NCI-H1436 treated with DMSO at 0.1 percent for 48 hours (cell line): ENCODE results near the gene MSX1.

Source experiments
- DNase-seq: peaks from one replicate; lab custom pipeline; 2025; lab: John Stamatoyannopoulos, UW

The MSX1 gene

DNA sequence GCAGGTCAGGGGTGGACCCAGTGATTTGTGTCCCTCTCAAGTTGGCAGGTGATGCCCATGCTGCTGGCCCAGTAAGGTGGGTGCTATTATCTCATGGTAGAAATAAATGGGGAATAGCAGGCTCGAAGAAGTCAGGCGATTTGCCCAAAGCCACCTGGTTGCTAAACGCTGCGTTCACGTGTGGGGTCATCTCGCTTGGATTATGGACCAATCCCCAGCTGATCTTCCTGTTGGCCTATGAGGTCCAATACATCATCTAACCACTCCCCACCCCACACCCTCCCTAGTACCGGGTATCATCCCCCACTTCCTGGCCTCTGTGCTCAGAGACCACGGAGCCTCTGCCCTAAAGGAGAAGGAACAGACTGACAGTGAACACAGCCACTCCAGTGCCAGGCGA lies 18.3 kb upstream of the MSX1 start:
- DNase-seq, result no peak

- DNase-seq, result no peak
Observed at GRCh38 chr4:4842476-4843441, 16.7 kb upstream of the MSX1 start.

GRCh38 chr4:4843635-4844291 lies 15.7 kb upstream of the MSX1 start:
- no peak for DNase-seq

- no peak for DNase-seq
Observed at GRCh38 chr4:4845027-4845426, 14.4 kb upstream of the MSX1 start.

DNA sequence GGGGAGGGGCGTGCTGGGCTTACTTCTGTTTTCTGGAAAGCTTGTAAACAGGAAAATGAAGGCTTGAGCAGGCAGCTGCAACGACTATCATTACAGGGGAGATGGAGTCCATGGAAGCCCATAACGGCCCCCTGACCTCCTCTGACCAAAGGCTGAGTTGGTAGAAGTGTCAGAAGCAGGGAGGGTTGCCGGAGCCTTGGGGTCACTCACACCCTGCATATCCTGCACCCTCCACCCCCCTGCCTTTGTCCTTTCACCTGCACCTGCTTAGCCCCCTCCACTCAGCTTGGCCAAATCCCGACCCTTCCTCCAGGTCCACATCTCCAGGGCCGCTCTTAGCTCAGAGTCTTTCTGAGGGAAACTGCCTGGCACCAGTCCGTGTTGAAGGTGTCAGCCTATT lies 12.5 kb upstream of the MSX1 start:
- no peak for DNase-seq

DNA sequence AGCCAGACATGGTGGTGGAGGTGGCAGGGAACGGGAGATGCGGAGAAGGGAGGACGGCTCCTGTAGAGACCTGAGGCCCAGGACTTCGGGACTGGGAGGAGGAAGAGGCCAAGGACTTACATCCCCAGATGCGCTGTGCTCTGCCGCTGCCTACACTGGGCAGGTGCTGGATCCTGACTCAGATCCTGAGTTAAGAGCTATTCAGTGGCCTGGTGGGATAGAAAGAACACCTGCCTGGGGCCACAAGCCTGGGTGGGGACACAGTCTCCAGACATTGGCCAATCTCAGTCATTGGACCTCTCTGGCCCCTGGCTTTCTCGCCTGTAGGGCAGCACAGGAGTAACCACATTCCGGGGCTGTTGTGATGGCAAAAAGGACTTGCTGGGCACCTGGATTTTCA lies 10.9 kb upstream of the MSX1 start:
- no peak for DNase-seq

DNA sequence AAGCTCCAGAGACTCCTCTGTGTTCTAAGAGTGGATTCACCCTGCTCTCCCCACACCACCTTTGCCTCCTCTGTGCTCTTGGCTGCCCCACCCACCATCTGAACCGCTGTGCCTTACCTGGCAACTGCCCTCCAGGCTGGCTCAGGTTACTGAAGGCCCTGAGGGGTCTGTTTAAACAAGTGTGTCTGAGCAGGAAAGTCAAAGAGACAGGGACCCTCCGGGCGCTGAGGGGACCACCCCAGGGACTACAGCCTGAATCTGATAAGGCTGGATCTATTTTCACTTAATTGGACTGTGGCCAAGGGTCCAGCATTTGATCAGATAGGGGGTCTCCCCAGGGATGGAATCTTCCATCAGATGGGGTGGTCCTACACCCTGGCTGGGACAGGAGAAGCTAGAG lies 10.4 kb upstream of the MSX1 start:
- DNase-seq, result no peak

GRCh38 chr4:4849524-4850193 lies 9.8 kb upstream of the MSX1 start:
- DNase-seq, result no peak

DNA sequence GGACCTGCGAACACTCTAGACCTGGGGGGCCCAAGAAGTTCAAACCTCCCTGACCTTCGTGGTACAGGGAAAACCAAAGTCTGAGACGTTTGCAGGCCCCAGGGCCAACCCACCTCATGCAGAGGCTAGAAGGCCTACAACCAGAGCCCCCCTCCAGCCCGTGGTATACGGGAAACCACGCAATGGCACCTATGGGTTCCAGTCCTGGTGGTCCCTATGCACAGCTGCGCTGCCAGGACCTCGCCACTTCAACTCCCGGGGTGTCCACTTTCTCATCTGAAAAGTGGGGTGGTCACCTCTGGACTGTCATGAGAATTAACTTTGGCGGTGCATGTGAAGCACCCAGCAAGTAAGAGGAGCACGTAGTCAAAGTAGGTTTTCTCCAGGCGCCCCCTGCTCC lies 8.4 kb upstream of the MSX1 start:
- DNase-seq, result no peak

GRCh38 chr4:4851906-4852305 lies 7.6 kb upstream of the MSX1 start:
- no peak for DNase-seq

GRCh38 chr4:4852591-4853362 lies 6.7 kb upstream of the MSX1 start:
- DNase-seq, result no peak

DNA sequence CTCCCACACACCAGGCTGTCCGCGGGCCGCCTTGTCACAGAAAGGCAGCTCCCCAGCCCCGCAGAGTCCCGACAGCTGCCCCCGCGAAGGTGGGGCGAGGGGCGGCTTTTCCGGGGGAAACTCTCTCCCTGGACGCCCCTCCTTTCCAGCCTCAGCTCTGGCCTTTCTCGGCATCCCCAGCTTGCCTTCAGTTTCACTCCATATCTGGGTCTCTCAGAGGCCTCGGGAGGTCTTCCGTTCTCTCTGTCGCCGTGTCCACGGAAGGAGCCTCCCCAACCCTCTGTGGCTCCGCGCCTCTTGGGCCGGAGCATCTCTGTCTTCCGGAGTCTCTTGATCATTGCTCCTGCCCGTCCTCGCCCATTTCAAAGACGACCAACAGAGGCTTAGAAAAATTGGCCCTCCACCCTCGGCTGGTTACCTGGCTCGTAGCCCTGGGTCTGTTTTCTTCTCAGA lies 6.1 kb upstream of the MSX1 start:
- DNase-seq, result no peak

DNA sequence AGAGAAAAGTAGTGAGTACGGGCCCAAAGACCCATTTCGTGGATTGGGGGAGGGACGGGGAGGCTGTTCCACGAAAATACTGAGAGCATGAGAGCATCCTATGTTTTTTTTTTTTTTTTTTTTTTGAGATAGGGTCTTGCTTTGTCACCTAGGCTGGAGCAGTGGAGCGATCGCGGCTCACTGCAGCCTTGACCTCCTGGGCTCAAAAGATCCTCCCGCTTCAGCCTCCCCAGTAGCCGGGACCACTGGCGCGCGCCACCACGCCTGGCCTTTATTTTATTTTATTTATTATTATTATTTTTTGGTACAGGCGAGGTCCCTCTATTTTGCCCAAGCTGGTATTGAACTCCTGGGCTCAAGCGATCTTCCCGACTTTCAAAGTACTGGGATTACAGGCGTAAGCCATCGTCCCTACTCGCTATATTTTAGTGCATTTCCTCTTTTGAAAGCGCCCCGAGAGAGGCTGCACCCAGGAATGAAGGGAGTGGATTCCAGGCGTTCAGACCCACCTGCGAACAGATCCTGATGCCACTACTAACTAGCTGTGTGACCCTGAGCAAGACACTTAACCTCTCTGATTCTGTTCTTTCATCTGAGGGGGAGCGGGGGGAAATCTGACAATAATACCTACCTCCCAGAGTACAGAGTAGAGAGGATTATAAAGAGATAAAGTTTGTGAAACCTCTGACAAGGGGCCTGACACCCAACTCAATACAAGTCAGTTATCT lies 5.4 kb upstream of the MSX1 start:
- no peak for DNase-seq

GRCh38 chr4:4854649-4855295 lies 4.7 kb upstream of the MSX1 start:
- DNase-seq, result no peak

DNA sequence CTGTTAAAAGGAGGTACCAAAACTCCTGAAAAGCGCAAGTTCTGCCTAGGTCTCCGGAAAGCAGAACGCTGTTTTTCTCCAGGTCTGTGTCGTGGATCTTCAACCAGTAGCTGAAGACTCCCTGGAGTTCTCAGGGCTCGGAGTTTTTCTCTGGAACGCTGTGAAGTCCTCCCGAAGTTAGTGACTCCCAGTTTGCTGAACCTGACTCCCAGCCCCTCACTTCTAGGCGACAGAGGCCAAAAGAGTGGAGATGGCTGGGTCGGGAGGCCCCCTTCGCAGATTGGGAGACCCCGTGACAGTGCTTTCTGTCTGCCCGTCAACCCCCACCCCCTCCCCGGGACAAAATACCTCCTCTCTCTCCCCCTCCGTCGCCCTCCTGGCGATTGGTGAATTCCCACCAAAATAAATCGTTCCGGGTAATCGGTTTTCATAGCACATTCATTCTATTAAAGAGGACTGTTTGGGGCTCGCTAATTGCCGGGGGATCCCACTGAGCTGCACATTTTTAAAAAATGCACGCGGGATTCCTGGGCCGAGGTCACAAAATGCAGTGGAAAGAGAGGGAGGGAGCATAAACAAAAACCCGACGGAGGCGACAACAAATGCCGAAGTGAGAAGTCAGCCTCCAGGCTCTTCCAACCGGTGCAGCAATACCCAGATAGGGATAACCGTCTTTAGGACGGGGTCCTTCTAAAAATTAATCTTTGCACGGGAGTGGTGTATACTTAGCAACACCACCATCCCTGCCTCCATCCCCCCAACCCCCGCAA lies 4.0 kb upstream of the MSX1 start:
- DNase-seq, result no peak

DNA sequence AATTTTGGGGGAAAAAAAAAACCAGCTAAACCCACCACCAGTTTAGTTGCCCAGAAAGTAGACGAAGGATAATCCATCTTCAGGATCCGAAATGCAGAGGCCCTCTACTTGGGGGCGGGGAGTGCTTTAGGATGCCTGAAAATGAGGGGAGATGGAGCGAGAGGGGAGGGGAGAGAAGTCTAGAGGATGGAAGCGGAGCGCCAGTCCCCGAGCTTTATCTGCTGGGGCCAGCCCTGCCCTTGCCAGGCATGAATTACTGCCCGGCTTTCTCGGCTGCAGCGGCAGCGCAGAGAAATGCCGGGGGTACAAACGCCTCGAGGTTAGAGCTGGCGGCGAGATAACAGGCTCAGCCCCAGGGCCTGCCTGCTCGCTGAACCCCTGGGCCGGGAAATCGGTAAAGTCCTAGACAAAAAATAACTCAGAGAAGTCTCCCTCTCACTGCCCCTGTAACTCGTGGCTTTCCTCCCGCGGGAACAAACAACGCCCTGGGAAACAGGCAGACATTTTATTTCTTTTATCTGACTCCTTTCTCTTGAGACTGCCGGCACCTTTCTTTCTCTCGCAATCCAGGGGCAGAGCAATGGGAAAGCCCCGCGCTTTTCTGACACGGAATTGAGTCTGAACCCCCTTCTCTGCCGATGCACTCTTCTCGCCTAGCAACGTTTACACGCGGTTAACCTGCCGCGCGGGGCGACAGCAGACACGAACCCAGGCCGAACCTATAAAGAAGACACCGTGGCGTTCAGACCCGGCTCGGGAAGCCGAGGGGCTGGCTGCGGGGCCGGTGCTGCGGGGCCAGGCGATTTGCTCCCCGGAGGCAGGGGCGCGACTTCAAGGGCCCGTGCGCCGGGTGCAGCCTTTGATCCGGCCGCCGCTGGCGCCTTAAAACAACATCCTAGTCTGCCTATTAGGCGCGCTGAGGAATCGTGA lies 3.1 kb upstream of the MSX1 start:
- DNase-seq, result no peak

DNA sequence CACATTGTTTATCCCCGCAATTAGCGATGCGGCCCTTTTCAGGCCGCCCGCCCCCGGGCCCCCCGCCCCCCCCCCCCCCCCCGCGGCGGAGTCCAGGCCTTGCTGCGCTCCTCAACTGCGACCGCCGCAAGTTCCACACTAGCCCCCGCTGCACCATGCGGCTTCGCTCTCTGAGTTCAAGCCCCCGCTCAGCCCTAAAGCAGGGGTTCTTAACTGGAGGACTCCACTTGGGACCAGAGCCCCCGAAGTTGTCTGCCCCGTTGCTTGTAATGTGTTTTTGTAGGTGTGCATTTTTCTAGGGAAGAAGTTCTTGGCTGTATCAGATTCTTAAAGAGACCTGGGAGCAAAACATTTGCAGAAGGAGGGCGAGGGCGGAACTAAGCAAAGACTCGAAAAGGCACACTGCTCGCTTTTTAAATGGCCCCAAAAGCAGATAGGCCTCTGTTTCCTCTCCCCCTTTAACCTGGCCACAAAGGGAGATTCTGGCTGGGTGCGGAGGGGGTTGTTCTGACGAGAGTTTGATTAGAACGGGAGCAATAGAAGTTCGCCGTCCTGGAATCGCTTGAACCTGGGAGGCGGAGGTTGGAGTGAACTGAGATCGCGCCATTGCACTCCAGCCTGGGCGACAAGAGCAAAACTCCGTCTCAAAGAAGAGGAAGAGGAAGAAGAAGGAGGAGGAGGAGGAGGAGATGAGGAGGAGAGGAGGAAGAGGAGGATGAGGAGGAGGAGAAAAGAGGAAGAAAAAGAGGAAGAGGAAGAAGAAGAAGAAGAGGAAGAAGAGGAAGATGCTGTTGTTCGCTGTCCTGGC lies 2.3 kb upstream of the MSX1 start:
- DNase-seq, result no peak
